Heart right ventricle (tissue), 16 donors: Measurements from ENCODE around the gene TRMT112. TPM values are rescaled to one million over a fixed set of nuclear protein-coding genes. Genes with fewer than 3 reads are reported as not detected.
"Not testable (repeated sequence)": the region's sequence is repeated elsewhere in the genome, so short reads cannot be mapped to it uniquely, and the experiment has no call there.

Experiments
- ATAC-seq, 8 donors: fragments of 200-7000 bp; cut with Tn5 transposase; one replicate each; pipeline ENCODE4 v1.9.1; 2020; ENCODE audit warnings: mild to moderate bottlenecking in 8 of 8, moderate library complexity in 8 of 8, moderate number of reproducible peaks in 1 of 8
- DNase-seq, 2 donors: peaks; one replicate each; pipeline ENCODE4 v3.0.0-alpha.2; 2020
- H3K27ac ChIP-seq, 10 donors: fragments of 200-600 bp; sonication (generic) in 2 of 10; one replicate each; pipeline versions ENCODE4 v1.5.0 to v1.8.0; 2020 to 2022; ENCODE audit warnings: mild to moderate bottlenecking in 3 of 10
- H3K27me3 ChIP-seq, 7 donors: fragments of 200-600 bp; one replicate each; pipeline ENCODE4 v1.8.0; 2021 to 2022; ENCODE audit warnings: mild to moderate bottlenecking in 2 of 7
- H3K36me3 ChIP-seq, 9 donors: fragments of 200-600 bp; sonication (generic) in 1 of 9; one replicate each; pipeline versions ENCODE4 v1.5.0 to v1.8.0; 2020 to 2022; ENCODE audit warnings: mild to moderate bottlenecking in 2 of 9
- H3K4me1 ChIP-seq, 9 donors: fragments of 200-600 bp; sonication (generic) in 1 of 9; one replicate each; pipeline versions ENCODE4 v1.5.0 to v1.8.0; 2020 to 2022; ENCODE audit warnings: mild to moderate bottlenecking in 4 of 9
- H3K4me3 ChIP-seq, 10 donors: fragments of 200-600 bp; sonication (generic) in 2 of 10; one replicate each; pipeline versions ENCODE4 v1.5.0 to v1.8.0; 2020 to 2022; ENCODE audit warnings: mild to moderate bottlenecking in 7 of 10, moderate library complexity in 2 of 10
- H3K9me3 ChIP-seq, 11 donors: fragments of 200-600 bp in 10 of 11; sonication (generic) in 2 of 11; one replicate each; pipeline versions ENCODE4 v1.5.0 to v1.8.0; 2013 to 2022; ENCODE audit warnings: mild to moderate bottlenecking in 2 of 11, control low read depth in 1 of 11, moderate library complexity in 1 of 11
- CTCF ChIP-seq, 9 donors: fragments of 200-600 bp; sonication (generic) in 2 of 9; IDR thresholded peaks; one replicate each; pipeline versions ENCODE4 v1.5.0 to v1.8.0; 2021 to 2022; ENCODE audit warnings: antibody characterized with exemption in 9 of 9, mild to moderate bottlenecking in 5 of 9, moderate library complexity in 1 of 9
- WGBS, 2 donors: extraction: QIAGEN DNeasy Blood & Tissue Kit; methylation state at CpG; one replicate each; pipeline ENCODE4 v1.1.7; 2013; ENCODE audit warnings: inconsistent platforms in 1 of 2; 5-methylcytosine and 5-hydroxymethylcytosine counted together
- intact Hi-C, 10 donors: fragments of 100-400 bp; cut with DNase I; formaldehyde crosslinking; loops; one replicate each; pipeline versions ENCODE4 v1.11.1 to v1.14.2; 2022
- polyA plus RNA-seq, 2 donors: library from polyadenylated mRNA; stranded (reverse); fragments of 200-250 nt; gene quantifications; one replicate each; pipeline ENCODE4 v1.2.3, GENCODE V29; 2013
- total RNA-seq, 10 donors: library from RNA; stranded (reverse); fragmentation: NEBNext Ultra II Directional in 3 of 10; extraction: Animal tissue kit (Norgen Biotek cat#: 25700) in 3 of 10; gene quantifications; one replicate each; pipeline versions ENCODE4 v1.2.1 to v1.2.4, GENCODE V29; 2021 to 2023
- donor health status: Arrhythmogenic right ventricular cardiomyopathy.
- donor health status: ischemic (EF 13 %, LVEDD 7.1; RV severe dilation, severe dysfunction).
- donor health status: healthy with polysubstance abuse.
- donor health status: DM: no; HTN: yes; CAD: no.
- donor health status: DM: no; HTN: no; CAD: no.
- donor health status: ischemic (EF 25% LVEDD 6.9; RV normal size, moderate dysfunction).
- donor health status: ischemic (EF 25% LVEDD 5.7; RV mildly dilated, moderate dysfunction).
- donor health status: healthy.
- donor health status: DM: yes; HTN: yes; CAD: no.
- donor health status: Ischemic cardiomyopathy.
- donor health status: ischemic (EF 35%, LVEDD 5.7; RV mildly dilated, moderate dysfunction).
- donor health status: nonischemic (EF 11% LVEDD 7.7; RV severe dilation, severe dysfunction).
- donor health status: DM: yes; HTN: yes; CAD: no.
- donor health status: PGD.
- donor health status: ischemic (EF 29% LVEDD 5.4; RV normal size, mild dysfunction).
- donor health status: nonischemic (EF 23%, LVEDD 6.1; RV moderate dilation, normal function).

TRMT112 gene
- total and polyA plus RNA-seq, 12 donors: 68.7 to 208 (median 92.2) TPM

GRCh38 chr11:64324692-64325469 is 7.5 kb upstream of the TRMT112 start:
- peaks cover 0 to 14% (median 10%) of the 10 kb centered on the region in 9 donors for H3K4me1 ChIP-seq
- intact Hi-C loops: no loop called here
- peaks cover 0 to 33% (median 4%) of the 10 kb centered on the region in 9 donors for H3K36me3 ChIP-seq
- no peak for TF ChIP-seq CTCF (IDR thresholded peaks at IDR 0.05)
- no peaks in the 10 kb centered on the region for H3K27me3 ChIP-seq
- no peak for DNase-seq
- no peaks in the 10 kb centered on the region for H3K9me3 ChIP-seq
- H3K4me3 ChIP-seq: no peak overlapping the region
- WGBS, 2 donors: 89% methylated on average over 11 of the region's 11 CpGs
- H3K27ac ChIP-seq: no peak overlapping the region
- no peak for ATAC-seq

GRCh38 chr11:64323984-64324383 is 6.6 kb upstream of the TRMT112 start:
- Histone ChIP-seq H3K4me1 (peaks cover under 1 to 14% (median 8%) of the 10 kb centered on the region in 9 donors), H3K36me3 (peaks cover 0 to 37% (median 4%) of the 10 kb centered on the region in 9 donors)
- H3K27me3 ChIP-seq, intact Hi-C loops, H3K9me3 ChIP-seq, DNase-seq, H3K4me3 ChIP-seq, ATAC-seq, H3K27ac ChIP-seq: not testable (repeated sequence)
- WGBS, 2 donors: 73 to 81% methylated on average over 4 of the region's 4 CpGs

GRCh38 chr11:64323373-64323772 is 6.0 kb upstream of the TRMT112 start:
- no peaks in the 10 kb centered on the region for H3K9me3 ChIP-seq
- no peak for TF ChIP-seq CTCF (IDR thresholded peaks at IDR 0.05)
- ATAC-seq (no peak), DNase-seq (no peak)
- H3K27me3 ChIP-seq: no peaks in the 10 kb centered on the region
- intact Hi-C loops: no loop called here
- H3K27ac ChIP-seq: no peak overlapping the region
- peaks cover 3 to 14% (median 13%) of the 10 kb centered on the region in 9 donors for H3K4me1 ChIP-seq
- peaks cover 0 to 37% (median 4%) of the 10 kb centered on the region in 9 donors for H3K36me3 ChIP-seq
- no peak overlapping the region for H3K4me3 ChIP-seq
- WGBS, 2 donors: 68 to 77% methylated on average over 5 of the region's 5 CpGs

GRCh38 chr11:64322925-64323260 is 5.5 kb upstream of the TRMT112 start:
- Histone ChIP-seq H3K4me3 (no peak overlapping the region), H3K27ac (no peak overlapping the region), H3K36me3 (peaks cover 0 to 37% (median 4%) of the 10 kb centered on the region in 9 donors), H3K9me3 (no peaks in the 10 kb centered on the region), H3K27me3 (no peaks in the 10 kb centered on the region), H3K4me1 (peaks cover 3 to 14% (median 13%) of the 10 kb centered on the region in 9 donors)
- ATAC-seq (no peak), DNase-seq (no peak)
- intact Hi-C loops: no loop called here
- WGBS, 2 donors: 85% methylated on average over 7 of the region's 7 CpGs
- TF ChIP-seq CTCF (IDR thresholded peaks at IDR 0.05): no peak

- no peaks in the 10 kb centered on the region for H3K27me3 ChIP-seq
- no peak overlapping the region for H3K27ac ChIP-seq
- H3K9me3 ChIP-seq: no peaks in the 10 kb centered on the region
- WGBS, 2 donors: 93 to 96% methylated on average over 5 of the region's 5 CpGs
- no peak for TF ChIP-seq CTCF (IDR thresholded peaks at IDR 0.05)
- no peak overlapping the region for H3K4me3 ChIP-seq
- intact Hi-C loops: no loop called here
- no peak for ATAC-seq
- no peak for DNase-seq
- H3K4me1 ChIP-seq: peaks cover 3 to 21% (median 20%) of the 10 kb centered on the region in 9 donors
- H3K36me3 ChIP-seq: peaks cover 0 to 37% (median 4%) of the 10 kb centered on the region in 9 donors
Measured at GRCh38 chr11:64321533-64321932, 4.2 kb upstream of the TRMT112 start.
